DND-41 (cell line): ENCODE results near the gene SPTBN4.

ENCODE experiments used
- EZH2 ChIP-seq: IDR thresholded peaks from 3 replicates; pipeline ENCODE4 v1.6.1; 2012; ENCODE audit warnings: borderline replicate concordance, low read depth, mild to moderate bottlenecking, moderate library complexity, low read length, inconsistent platforms; ENCODE audit not compliant: severe bottlenecking
- TF ChIP-seq, protein P1 (sequence below): IDR thresholded peaks from 2 replicates; pipeline ENCODE4 v1.5.1; 2012; ENCODE audit warnings: borderline replicate concordance, low read length, moderate library complexity, mild to moderate bottlenecking; ENCODE audit not compliant: poor library complexity, severe bottlenecking; ENCODE audit errors: extremely low read depth

DNA sequence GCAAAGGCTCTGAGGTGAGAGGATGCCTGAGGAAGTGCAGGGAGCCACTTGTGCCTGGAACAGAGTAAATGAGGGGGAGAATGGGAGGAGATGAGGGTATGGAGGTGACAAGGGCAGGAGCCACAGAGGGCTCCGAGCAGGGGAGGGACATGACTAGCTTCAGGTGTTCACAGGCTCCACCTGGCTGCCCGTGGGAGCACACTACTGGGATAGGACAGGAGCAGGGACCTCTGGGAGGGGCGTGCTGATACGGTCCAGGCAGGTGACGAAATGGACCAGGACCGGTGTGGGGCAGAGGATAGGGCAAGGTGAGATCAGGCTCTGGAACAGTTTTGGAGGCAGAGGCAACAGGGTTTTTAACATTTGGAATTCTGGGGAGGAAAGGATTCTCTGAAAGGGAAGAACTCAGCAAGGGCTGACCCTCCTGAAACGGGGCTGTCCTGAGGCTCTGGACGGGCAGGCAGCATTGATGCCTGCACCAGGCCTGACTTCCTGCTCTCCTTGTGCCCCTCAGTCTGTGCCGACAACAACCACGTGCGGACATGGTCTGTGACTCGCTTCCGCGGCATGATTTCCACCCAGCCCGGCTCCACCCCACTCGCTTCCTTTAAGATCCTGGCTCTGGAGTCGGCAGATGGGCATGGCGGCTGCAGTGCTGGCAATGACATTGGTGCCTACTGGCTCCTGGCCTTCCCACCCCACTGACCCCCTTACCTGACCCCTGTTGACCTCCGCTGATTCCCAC is 121.5 kb downstream of the SPTBN4 start:
- TF ChIP-seq, protein P1, sequence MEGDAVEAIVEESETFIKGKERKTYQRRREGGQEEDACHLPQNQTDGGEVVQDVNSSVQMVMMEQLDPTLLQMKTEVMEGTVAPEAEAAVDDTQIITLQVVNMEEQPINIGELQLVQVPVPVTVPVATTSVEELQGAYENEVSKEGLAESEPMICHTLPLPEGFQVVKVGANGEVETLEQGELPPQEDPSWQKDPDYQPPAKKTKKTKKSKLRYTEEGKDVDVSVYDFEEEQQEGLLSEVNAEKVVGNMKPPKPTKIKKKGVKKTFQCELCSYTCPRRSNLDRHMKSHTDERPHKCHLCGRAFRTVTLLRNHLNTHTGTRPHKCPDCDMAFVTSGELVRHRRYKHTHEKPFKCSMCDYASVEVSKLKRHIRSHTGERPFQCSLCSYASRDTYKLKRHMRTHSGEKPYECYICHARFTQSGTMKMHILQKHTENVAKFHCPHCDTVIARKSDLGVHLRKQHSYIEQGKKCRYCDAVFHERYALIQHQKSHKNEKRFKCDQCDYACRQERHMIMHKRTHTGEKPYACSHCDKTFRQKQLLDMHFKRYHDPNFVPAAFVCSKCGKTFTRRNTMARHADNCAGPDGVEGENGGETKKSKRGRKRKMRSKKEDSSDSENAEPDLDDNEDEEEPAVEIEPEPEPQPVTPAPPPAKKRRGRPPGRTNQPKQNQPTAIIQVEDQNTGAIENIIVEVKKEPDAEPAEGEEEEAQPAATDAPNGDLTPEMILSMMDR: no peak
- TF ChIP-seq EZH2: no peak
